Choroid plexus epithelial cell (primary cell): ENCODE measurements around the gene ARHGEF7.

Experiments
- DNase-seq: peaks from one replicate; pipeline ENCODE4 v3.0.0-alpha.2; 2010; ENCODE audit warnings: low read depth
- H3K4me3 ChIP-seq: 2 replicates; pipeline ENCODE4 v1.5.1; 2011; ENCODE audit warnings: low read depth, mild to moderate bottlenecking, control low read depth, low read length, moderate library complexity
- TF ChIP-seq, protein P1 (sequence below): conservative IDR thresholded peaks from 2 replicates; pipeline ENCODE4 v1.5.1; 2011; ENCODE audit warnings: low read depth, mild to moderate bottlenecking, control low read depth, inconsistent platforms, low read length, moderate library complexity

ARHGEF7 gene

DNA sequence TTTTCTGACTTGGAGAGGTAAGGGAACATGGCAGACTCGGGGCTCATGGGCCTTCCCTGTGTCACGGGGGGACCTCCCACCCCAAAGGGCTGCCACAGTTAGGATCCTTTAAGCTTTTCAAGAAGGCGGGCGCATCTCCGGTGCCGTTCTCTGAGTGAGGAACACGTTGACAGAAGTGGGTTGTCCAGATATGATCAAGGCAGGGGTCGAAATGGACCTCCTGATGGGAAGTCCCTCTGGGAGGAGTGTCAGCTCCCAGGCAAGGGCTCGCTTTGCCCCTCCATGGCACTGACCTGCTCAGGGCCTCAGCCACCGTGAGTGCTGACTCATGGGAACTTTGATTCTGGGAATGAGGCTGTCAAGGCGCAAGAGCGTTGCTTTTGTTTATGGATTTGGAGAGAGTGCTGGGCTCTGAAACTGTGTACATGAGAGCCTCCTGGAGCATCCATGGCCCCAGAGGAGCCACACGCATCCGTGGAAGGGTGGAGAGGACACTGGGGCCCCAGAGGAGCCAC lies 198.9 kb downstream of the ARHGEF7 start:
- TF ChIP-seq, protein P1, sequence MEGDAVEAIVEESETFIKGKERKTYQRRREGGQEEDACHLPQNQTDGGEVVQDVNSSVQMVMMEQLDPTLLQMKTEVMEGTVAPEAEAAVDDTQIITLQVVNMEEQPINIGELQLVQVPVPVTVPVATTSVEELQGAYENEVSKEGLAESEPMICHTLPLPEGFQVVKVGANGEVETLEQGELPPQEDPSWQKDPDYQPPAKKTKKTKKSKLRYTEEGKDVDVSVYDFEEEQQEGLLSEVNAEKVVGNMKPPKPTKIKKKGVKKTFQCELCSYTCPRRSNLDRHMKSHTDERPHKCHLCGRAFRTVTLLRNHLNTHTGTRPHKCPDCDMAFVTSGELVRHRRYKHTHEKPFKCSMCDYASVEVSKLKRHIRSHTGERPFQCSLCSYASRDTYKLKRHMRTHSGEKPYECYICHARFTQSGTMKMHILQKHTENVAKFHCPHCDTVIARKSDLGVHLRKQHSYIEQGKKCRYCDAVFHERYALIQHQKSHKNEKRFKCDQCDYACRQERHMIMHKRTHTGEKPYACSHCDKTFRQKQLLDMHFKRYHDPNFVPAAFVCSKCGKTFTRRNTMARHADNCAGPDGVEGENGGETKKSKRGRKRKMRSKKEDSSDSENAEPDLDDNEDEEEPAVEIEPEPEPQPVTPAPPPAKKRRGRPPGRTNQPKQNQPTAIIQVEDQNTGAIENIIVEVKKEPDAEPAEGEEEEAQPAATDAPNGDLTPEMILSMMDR: no peak
- no peak for DNase-seq
- H3K4me3 ChIP-seq: no peak overlapping the region

DNA sequence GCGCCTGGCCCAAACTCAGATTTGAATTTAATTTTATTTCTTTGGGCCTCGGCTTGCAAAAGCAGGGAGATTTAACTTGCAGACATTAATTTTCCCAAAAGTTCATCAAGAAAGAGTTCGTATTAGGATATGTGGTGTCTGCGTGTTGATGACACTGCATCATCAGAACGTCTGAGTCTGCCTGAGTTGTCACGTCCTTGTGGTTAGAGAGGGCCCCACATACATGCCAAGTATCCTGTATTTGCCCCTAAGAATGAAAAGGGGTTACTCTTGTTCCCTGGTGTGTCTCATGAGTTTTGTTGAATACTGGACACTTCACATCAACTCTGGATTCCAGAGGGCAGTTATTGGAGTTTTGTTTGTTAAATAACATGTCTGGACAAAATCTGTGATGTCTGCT lies 199.7 kb downstream of the ARHGEF7 start:
- H3K4me3 ChIP-seq: no peak overlapping the region
- TF ChIP-seq, protein P1: no peak
- no peak for DNase-seq

DNA sequence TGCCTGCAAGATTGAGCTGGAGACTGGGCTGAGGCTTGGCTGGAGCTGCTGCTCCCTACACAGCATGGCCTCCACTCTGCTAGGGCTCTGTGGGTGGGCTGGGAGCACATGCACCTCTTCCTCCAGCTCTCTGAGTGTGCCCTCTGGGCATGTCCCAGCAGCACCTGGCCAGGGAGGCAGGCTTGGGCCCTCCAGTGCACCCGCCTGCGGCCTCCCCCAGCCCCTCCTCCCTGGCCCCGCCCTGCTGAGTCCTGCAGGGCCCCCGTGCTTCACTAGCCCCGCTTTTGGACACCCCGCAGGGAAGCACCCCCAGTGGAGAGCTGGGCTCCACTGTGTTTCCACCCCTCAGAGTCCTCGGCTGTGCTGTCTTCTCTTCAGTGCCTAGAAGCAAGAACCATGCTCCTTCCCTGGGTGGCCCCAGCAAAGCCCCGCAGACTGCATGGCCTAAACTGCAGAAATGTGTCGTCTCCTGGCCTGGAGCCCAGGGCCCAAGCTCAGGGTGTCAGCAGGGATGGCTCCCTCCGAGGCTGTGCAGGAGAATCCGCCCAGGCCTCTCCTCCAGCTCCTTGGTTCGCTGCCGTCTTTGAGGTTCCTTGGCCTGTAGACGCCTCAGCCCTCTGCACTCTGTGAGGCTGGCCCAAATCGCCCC lies 200.4 kb downstream of the ARHGEF7 start:
- TF ChIP-seq, protein P1: no peak
- DNase-seq: no peak
- H3K4me3 ChIP-seq: no peak overlapping the region

DNA sequence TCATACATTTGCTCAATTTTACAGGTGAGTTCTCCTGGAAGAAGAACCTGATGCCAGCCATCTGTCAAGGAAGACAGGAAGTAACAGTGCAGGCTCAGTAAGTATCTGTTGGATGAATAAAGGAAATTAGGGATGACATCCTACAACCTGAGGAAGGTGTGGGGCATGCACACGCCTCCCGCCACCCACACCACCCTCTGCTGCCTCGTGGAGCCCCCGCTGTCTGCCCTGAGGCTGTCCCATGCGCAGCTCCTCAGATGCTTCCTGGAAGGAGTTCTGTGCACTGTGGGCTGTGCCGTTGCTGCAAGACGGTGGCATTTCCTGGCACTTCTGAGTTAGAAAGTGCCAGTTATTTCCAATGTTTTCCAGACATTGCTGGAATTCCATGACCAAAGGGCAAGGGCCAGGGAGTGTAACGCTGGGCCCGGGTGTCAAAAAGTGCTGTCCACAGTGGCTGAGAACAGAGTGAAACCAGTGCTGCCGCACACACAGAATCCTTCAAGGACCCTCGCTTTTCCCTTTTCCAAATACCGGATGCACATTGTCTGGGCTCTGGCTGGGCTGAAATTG lies 201.1 kb downstream of the ARHGEF7 start:
- TF ChIP-seq, protein P1: no peak
- H3K4me3 ChIP-seq: no peak overlapping the region
- no peak for DNase-seq

DNA sequence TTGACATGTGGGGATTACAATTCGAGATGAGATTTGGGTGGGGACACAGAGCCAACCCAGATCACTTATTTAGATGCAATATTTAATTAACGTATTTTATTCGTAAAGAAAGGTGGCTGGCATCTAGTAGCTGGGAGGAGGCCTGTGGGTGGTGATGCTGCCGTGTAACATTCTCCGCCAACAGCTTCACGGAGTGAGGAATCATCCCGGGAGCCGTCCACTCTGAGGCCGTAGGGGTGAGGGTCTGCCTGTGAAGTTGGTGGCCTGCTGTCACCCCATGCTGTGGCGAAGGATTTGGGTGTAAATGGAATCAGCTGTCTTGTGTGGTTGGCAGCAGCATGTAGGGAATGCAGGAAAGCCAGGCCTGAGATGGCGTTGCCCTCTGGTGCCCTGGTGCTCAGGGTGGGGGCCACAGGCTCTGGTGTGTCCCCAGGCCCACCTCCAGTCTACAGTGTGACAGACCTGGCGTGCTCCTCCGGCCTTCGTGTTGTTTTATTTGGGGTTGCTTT lies 202.0 kb downstream of the ARHGEF7 start:
- TF ChIP-seq, protein P1: no peak
- DNase-seq: no peak
- H3K4me3 ChIP-seq: no peak overlapping the region

DNA sequence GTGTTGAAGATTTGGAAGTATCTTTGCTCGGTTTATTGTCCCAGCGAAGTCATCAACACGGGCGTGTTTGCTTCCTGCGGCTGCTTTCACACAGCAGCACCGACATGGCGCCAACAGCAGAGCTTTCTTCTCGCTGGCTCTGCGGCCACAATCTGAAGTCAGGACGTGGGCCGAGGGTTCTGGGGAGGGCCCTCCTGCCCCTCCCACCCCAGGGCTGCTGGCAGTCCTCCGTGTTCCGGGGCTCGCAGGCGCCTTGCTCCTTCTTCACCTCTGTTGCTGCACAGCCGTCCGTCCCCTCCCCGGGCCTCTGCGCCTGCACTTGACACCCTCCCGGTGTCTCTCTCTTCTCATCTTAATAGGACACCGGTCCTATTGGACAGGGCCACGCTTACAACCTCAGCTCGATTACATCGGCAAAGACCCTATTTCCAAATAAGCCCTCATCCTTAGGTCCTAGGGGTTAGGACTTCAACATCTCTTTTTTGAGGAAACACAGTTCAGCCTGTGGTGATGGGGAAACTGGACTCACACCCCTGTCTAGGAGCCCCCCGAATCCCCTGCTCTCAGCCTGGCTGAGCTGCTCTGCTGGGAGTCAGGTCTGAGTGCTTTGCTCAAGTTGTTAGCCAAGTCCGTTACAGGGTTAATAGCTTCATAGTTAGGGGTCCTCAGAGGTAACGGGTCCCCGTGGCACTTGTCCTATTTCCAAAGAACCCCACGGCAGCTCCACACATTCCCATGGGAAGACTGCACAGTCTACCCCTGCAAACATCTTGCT lies 202.6 kb downstream of the ARHGEF7 start:
- DNase-seq: no peak
- H3K4me3 ChIP-seq: no peak overlapping the region
- TF ChIP-seq, protein P1: no peak
